CD4-positive, CD25-positive, alpha-beta regulatory T cell (primary cell): ENCODE results near the gene POU4F2. TPM values are rescaled to one million over a fixed set of nuclear protein-coding genes. Genes with fewer than 3 reads are reported as not detected.

Experiments
- ATAC-seq, 2 donors: fragments of 150-1000 bp; cut with Tn5 transposase; one replicate each; pipeline ENCODE4 v1.10.0; 2021; ENCODE audit warnings: low read depth in 2 of 2, moderate number of reproducible peaks in 2 of 2, moderate library complexity in 1 of 2
- DNase-seq, 3 donors: peaks; one replicate each; pipeline versions ENCODE4 v3.0.0 to v3.0.0-alpha.2; 2012 to 2022; ENCODE audit warnings: mixed read lengths in 1 of 3
- H3K27ac ChIP-seq: one replicate; pipeline ENCODE4 v1.7.0; 2013; ENCODE audit warnings: mild to moderate bottlenecking, low read length; ENCODE audit not compliant: insufficient read depth, poor library complexity, severe bottlenecking
- H3K27me3 ChIP-seq: one replicate; pipeline ENCODE4 v1.7.0; 2013; ENCODE audit warnings: low read length; ENCODE audit not compliant: control insufficient read depth, insufficient read depth
- H3K36me3 ChIP-seq: one replicate; pipeline ENCODE4 v1.7.0; 2013; ENCODE audit warnings: mild to moderate bottlenecking, low read length, moderate library complexity; ENCODE audit not compliant: control insufficient read depth, insufficient read depth
- H3K4me1 ChIP-seq: 2 replicates; pipeline ENCODE4 v1.7.0; 2013; ENCODE audit warnings: mild to moderate bottlenecking, low read length; ENCODE audit not compliant: insufficient read depth, control insufficient read depth, poor library complexity, severe bottlenecking
- H3K4me3 ChIP-seq: one replicate; pipeline ENCODE4 v1.7.0; 2013; ENCODE audit warnings: low read depth, mild to moderate bottlenecking, low read length, moderate library complexity
- H3K9me3 ChIP-seq, 2 experiments: 1 replicate in 1 of 2; 2 replicates in 1 of 2; pipeline ENCODE4 v1.7.0; 2013; ENCODE audit warnings: low read length in 2 of 2, mild to moderate bottlenecking in 1 of 2, moderate library complexity in 1 of 2; ENCODE audit not compliant: control insufficient read depth in 2 of 2
- H3K27ac Mint-ChIP-seq, 3 donors: one replicate each; pipeline ENCODE4 v1.8.0; 2020 to 2022; ENCODE audit warnings: mild to moderate bottlenecking in 3 of 3, mixed read lengths in 3 of 3, moderate library complexity in 2 of 3
- H3K27me3 Mint-ChIP-seq: one replicate; pipeline ENCODE4 v1.8.0; 2022; ENCODE audit warnings: mild to moderate bottlenecking, mixed read lengths
- H3K36me3 Mint-ChIP-seq: one replicate; pipeline ENCODE4 v1.8.0; 2020; ENCODE audit warnings: mixed read lengths
- H3K4me1 Mint-ChIP-seq, 4 donors: one replicate each; pipeline ENCODE4 v1.8.0; 2020 to 2022; ENCODE audit warnings: mixed read lengths in 4 of 4, mild to moderate bottlenecking in 1 of 4
- H3K4me3 Mint-ChIP-seq, 4 donors: one replicate each; pipeline ENCODE4 v1.8.0; 2020 to 2022; ENCODE audit warnings: mild to moderate bottlenecking in 4 of 4, mixed read lengths in 4 of 4, moderate library complexity in 3 of 4
- H3K9me3 Mint-ChIP-seq, 7 donors: one replicate each; pipeline ENCODE4 v1.8.0; 2020 to 2022; ENCODE audit warnings: mixed read lengths in 7 of 7, mild to moderate bottlenecking in 3 of 7, moderate library complexity in 2 of 7
- polyA plus RNA-seq, 4 donors: library from polyadenylated mRNA; unstranded; fragments of 300-500 nt; fragmentation: Illumina TruSeq; gene quantifications; one replicate each; pipeline ENCODE4 v1.2.3, GENCODE V29; 2021
- total RNA-seq: library from RNA; stranded (reverse); gene quantifications from one replicate; pipeline ENCODE4 v1.2.3, GENCODE V29; 2022

Gene POU4F2
- total and polyA plus RNA-seq, 5 donors from 2014 or later, result not detected

GRCh38 chr4:146646593-146647325 lies 8.1 kb downstream of the POU4F2 start:
- H3K4me1 ChIP-seq, result no peaks in the 10 kb centered on the region
- no peak for ATAC-seq
- Mint-ChIP-seq H3K4me3 (no peak overlapping the region), H3K27ac (no peak overlapping the region), H3K36me3 (no peaks in the 10 kb centered on the region), H3K9me3 (peaks cover 0 to 5% (median 2%) of the 10 kb centered on the region in 7 donors), H3K27me3 (peaks cover 71% of the 10 kb centered on the region), H3K4me1 (peaks cover 0 to 5% (median 0%) of the 10 kb centered on the region in 4 donors)
- H3K27me3 ChIP-seq, result peaks cover 45% of the 10 kb centered on the region
- H3K9me3 ChIP-seq, result peaks cover 0 to 5% of the 10 kb centered on the region in 2 experiments
- H3K36me3 ChIP-seq, result no peaks in the 10 kb centered on the region
- DNase-seq, result no peak
- H3K27ac ChIP-seq, result no peak overlapping the region
- H3K4me3 ChIP-seq, result no peak overlapping the region

GRCh38 chr4:146647615-146648460 lies 9.1 kb downstream of the POU4F2 start:
- Histone ChIP-seq H3K27me3 (peaks cover 44% of the 10 kb centered on the region), H3K4me3 (no peak overlapping the region), H3K36me3 (no peaks in the 10 kb centered on the region), H3K9me3 (no peaks in the 10 kb centered on the region), H3K27ac (no peak overlapping the region), H3K4me1 (no peaks in the 10 kb centered on the region)
- Mint-ChIP-seq H3K9me3 (peaks cover 0 to 8% (median 3%) of the 10 kb centered on the region in 7 donors), H3K4me3 (no peak overlapping the region), H3K27ac (no peak overlapping the region), H3K27me3 (peaks cover 73% of the 10 kb centered on the region), H3K4me1 (peaks cover 0 to 5% (median 0%) of the 10 kb centered on the region in 4 donors), H3K36me3 (no peaks in the 10 kb centered on the region)
- ATAC-seq, result no peak
- DNase-seq, result no peak

DNA sequence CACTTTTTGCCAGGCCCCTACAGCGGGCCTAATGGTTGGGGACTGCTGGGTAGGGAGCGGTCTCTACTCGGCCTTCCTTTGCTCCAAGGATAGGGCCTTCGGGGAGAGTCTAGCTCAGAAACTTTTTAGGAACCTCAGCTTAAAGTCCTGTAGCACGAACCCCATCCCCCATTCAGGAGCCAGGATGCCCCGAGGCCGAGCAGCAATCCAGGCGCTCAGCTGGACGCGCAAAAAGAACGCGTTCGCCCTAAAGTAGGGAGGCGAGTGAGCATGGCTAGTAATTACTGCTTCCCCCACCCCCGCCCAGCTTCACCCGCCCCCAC lies 9.7 kb downstream of the POU4F2 start:
- Mint-ChIP-seq H3K27ac (no peak overlapping the region), H3K27me3 (peaks cover 73% of the 10 kb centered on the region), H3K9me3 (peaks cover 0 to 8% (median 2%) of the 10 kb centered on the region in 7 donors), H3K4me1 (peaks cover 0 to 5% (median 0%) of the 10 kb centered on the region in 4 donors), H3K4me3 (no peak overlapping the region), H3K36me3 (no peaks in the 10 kb centered on the region)
- Histone ChIP-seq H3K36me3 (no peaks in the 10 kb centered on the region), H3K4me3 (no peak overlapping the region), H3K9me3 (no peaks in the 10 kb centered on the region), H3K27me3 (peaks cover 44% of the 10 kb centered on the region), H3K27ac (no peak overlapping the region), H3K4me1 (no peaks in the 10 kb centered on the region)
- DNase-seq (no peak), ATAC-seq (no peak)

DNA sequence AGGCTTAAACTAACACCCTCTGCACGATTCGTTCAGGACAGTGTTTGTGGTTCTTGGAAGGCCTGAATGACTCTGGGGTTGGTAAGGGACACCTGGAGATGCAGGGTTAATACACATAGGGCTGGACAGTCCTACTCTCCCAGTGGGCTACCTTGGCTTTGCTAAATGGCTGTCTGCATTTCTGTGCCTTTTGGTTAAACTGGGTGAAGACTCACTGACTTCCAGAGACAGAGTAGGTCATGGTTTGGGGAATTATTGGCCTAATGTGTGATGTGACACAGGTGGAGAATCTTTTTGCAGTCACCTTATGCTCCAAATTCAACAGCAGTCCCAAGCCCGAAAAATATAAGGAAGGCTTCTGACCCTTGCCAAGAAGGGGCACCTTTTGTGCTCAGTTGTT lies 10.5 kb downstream of the POU4F2 start:
- Mint-ChIP-seq H3K9me3 (peaks cover 0 to 4% (median 2%) of the 10 kb centered on the region in 7 donors), H3K27ac (no peak overlapping the region), H3K36me3 (no peaks in the 10 kb centered on the region), H3K27me3 (peaks cover 72% of the 10 kb centered on the region), H3K4me3 (no peak overlapping the region), H3K4me1 (peaks cover 0 to 6% (median under 1%) of the 10 kb centered on the region in 4 donors)
- Histone ChIP-seq H3K4me3 (no peak overlapping the region), H3K4me1 (no peaks in the 10 kb centered on the region), H3K36me3 (no peaks in the 10 kb centered on the region), H3K27ac (no peak overlapping the region), H3K9me3 (no peaks in the 10 kb centered on the region), H3K27me3 (peaks cover 48% of the 10 kb centered on the region)
- DNase-seq (no peak), ATAC-seq (no peak)

DNA sequence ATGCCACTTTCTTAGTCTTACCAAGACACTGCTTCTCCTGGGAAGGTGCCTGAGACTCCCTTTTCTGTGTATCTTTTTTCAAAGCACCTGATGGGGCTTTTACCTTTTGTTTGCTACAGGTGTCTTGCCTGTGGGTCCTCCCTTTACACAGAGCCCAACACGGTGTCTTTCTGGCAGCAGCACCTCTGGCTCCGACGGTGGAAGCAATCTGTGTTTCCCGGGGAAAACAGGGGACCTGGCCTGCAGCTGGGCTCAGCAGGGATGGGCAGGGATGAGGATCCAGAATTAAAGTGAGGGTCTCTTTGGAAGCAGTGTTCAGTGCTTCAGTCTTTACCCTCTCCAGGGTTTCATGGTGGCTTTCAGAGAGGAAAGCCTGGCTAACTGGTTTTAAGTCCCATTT lies 11.3 kb downstream of the POU4F2 start:
- Mint-ChIP-seq H3K4me3 (no peak overlapping the region), H3K27me3 (peaks cover 68% of the 10 kb centered on the region)

GRCh38 chr4:146654687-146655520 lies 16.2 kb downstream of the POU4F2 start:
- H3K27ac Mint-ChIP-seq, result no peak overlapping the region
- no peak for ATAC-seq
- H3K9me3 ChIP-seq, result no peaks in the 10 kb centered on the region

More for the DNA sequence above, 11.3 kb downstream of the POU4F2 start:
- no peak overlapping the region for H3K27ac Mint-ChIP-seq
- Histone ChIP-seq H3K27ac (no peak overlapping the region), H3K36me3 (no peaks in the 10 kb centered on the region), H3K27me3 (peaks cover 53% of the 10 kb centered on the region), H3K4me1 (peaks cover 7% of the 10 kb centered on the region), H3K9me3 (no peaks in the 10 kb centered on the region), H3K4me3 (no peak overlapping the region)
- H3K4me1 Mint-ChIP-seq, result peaks cover 0 to 11% (median 4%) of the 10 kb centered on the region in 4 donors
- peaks cover 0 to 4% (median 0%) of the 10 kb centered on the region in 7 donors for H3K9me3 Mint-ChIP-seq
- DNase-seq (no peak), ATAC-seq (no peak)
- H3K36me3 Mint-ChIP-seq, result no peaks in the 10 kb centered on the region

GRCh38 chr4:146655521-146655856 lies 16.8 kb downstream of the POU4F2 start:
- ATAC-seq, result no peak
- peaks cover 0 to 7% (median 1%) of the 10 kb centered on the region in 7 donors for H3K9me3 Mint-ChIP-seq
- Histone ChIP-seq H3K9me3 (no peaks in the 10 kb centered on the region), H3K4me3 (no peak overlapping the region), H3K27ac (no peak overlapping the region), H3K27me3 (peaks cover 57% of the 10 kb centered on the region), H3K36me3 (no peaks in the 10 kb centered on the region), H3K4me1 (peaks cover 11% of the 10 kb centered on the region)
- peaks cover 0 to 15% (median 5%) of the 10 kb centered on the region in 4 donors for H3K4me1 Mint-ChIP-seq
- H3K4me3 Mint-ChIP-seq, result peak overlapping the region in 2 of 4 donors; percentile 41 to 49
- H3K27ac Mint-ChIP-seq, result no peak overlapping the region
- H3K27me3 Mint-ChIP-seq, result peaks cover 70% of the 10 kb centered on the region
- no peaks in the 10 kb centered on the region for H3K36me3 Mint-ChIP-seq
- no peak for DNase-seq

More at GRCh38 chr4:146654687-146655520, 16.2 kb downstream of the POU4F2 start:
- DNase-seq, result no peak
- H3K4me3 ChIP-seq, result peak overlapping the region; percentile 51
- Mint-ChIP-seq H3K4me3 (peak overlapping the region in 2 of 4 donors; percentile 78 to 79), H3K36me3 (no peaks in the 10 kb centered on the region), H3K4me1 (peaks cover 0 to 15% (median 5%) of the 10 kb centered on the region in 4 donors), H3K9me3 (peaks cover 0 to 4% (median 1%) of the 10 kb centered on the region in 7 donors), H3K27me3 (peaks cover 70% of the 10 kb centered on the region)
- no peak overlapping the region for H3K27ac ChIP-seq
- peaks cover 59% of the 10 kb centered on the region for H3K27me3 ChIP-seq
- H3K36me3 ChIP-seq, result no peaks in the 10 kb centered on the region
- peaks cover 11% of the 10 kb centered on the region for H3K4me1 ChIP-seq
